H1 (cell line): ENCODE measurements around the gene RAD51B. TPM values are rescaled to one million over a fixed set of nuclear protein-coding genes. Genes with fewer than 3 reads are reported as not detected.

ENCODE experiments used
- CREB1 ChIP-seq: IDR thresholded peaks from 2 replicates; pipeline ENCODE4 v1.6.1; 2012; ENCODE audit warnings: inconsistent platforms
- CTBP2 ChIP-seq: IDR thresholded peaks from 2 replicates; pipeline ENCODE4 v1.7.0; 2011; ENCODE audit warnings: borderline replicate concordance, mild to moderate bottlenecking, moderate library complexity, mixed read lengths, low read length; ENCODE audit not compliant: insufficient read depth, insufficient read length
- GABPA ChIP-seq: IDR thresholded peaks from 2 replicates; pipeline ENCODE4 v1.6.1; 2011; ENCODE audit warnings: mild to moderate bottlenecking, low read length, moderate library complexity, borderline replicate concordance; ENCODE audit not compliant: insufficient read depth
- NRF1 ChIP-seq: IDR thresholded peaks from 2 replicates; pipeline ENCODE4 v1.6.1; 2011; ENCODE audit warnings: mild to moderate bottlenecking, low read depth, low read length, improper control_type of control experiment
- POU5F1 ChIP-seq: IDR thresholded peaks from 2 replicates; pipeline ENCODE4 v1.6.1; 2011; ENCODE audit warnings: low read depth, mild to moderate bottlenecking, low read length, moderate library complexity
- RXRA ChIP-seq: IDR thresholded peaks from 2 replicates; pipeline ENCODE4 v1.6.1; 2011; ENCODE audit warnings: low read depth, mild to moderate bottlenecking, low read length, moderate library complexity; ENCODE audit not compliant: insufficient read depth
- TAF1 ChIP-seq: IDR thresholded peaks from 2 replicates; pipeline ENCODE4 v1.6.1; 2011; ENCODE audit warnings: mild to moderate bottlenecking, low read depth, low read length
- TEAD4 ChIP-seq: IDR thresholded peaks from 2 replicates; pipeline ENCODE4 v1.6.1; 2012; ENCODE audit warnings: low read depth, low read length, inconsistent platforms, mixed read lengths
- polyA plus RNA-seq, 7 experiments: library from polyadenylated mRNA; depleted of rRNA in 3 of 7; stranded (reverse) in 5 of 7; unstranded in 2 of 7; fragments of >200 nt in 5 of 7; fragments of 200-250 nt in 2 of 7; gene quantifications; 1 replicate in 5 of 7; 2 replicates in 1 of 7; 4 replicates in 1 of 7; pipeline versions ENCODE4 v1.2.1 to v1.2.3, GENCODE V29; 2011 to 2013; ENCODE audit warnings: missing spikeins in 2 of 7, mixed read lengths in 2 of 7
- total RNA-seq: library from RNA; stranded (reverse); fragmentation: NEBNext Ultra II Directional; extraction: Animal tissue kit (Norgen Biotek cat#: 25700); gene quantifications from 2 replicates; pipeline ENCODE4 v1.2.1, GENCODE V29; 2021
- TF ChIP-seq, protein P1 (sequence below): fragments of 300-600 bp; sonication (generic); IDR thresholded peaks from 2 replicates; pipeline ENCODE4 v1.7.1; 2012; ENCODE audit warnings: low read length, moderate library complexity, mild to moderate bottlenecking, inconsistent platforms; ENCODE audit not compliant: insufficient replicate concordance
- TF ChIP-seq, protein P2 (sequence below): IDR thresholded peaks from 2 replicates; pipeline ENCODE4 v1.6.1; 2011; ENCODE audit warnings: low read depth, mild to moderate bottlenecking, low read length; ENCODE audit not compliant: insufficient read depth

Gene RAD51B
- total and polyA plus RNA-seq, 2 of the 8 experiments (the other 6 are each of a cell fraction or from before 2014, with no cell fraction given) = 3.9 to 14.9 TPM

DNA sequence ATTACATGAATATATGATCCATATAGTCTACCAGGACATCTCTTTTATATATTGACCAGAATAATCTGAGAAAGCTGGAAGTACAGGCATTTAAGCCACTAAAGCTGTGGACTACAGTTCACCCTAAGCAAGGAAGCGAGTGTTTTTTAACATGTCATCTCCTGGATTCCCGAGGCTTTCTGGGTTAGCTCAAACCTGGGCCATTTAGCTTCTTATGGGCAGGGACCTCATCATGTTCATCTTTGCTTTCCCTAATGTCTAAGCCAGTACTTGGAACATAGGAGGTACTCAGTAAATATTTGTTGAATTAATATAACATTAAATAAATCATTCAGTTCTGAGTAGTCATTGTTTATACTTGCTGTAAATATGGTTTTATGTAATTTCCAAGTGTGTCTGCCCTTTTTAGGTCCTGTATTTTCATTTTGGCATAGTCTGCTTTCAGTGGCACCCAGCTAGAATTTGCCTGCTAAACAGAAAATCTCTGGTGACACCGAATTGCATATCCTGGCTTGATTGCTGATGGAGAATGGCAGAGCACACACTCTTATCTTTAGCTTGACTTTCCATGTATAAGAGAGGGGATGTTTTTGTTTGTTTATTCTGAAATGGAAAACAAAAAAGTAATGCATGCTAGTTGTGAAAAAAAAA is 628.8 kb downstream of the RAD51B start (continued):
- TF ChIP-seq GABPA = no peak
- TF ChIP-seq NRF1 = no peak
- TF ChIP-seq CREB1 = no peak
- no peak for TF ChIP-seq CTBP2
- no peak for TF ChIP-seq RXRA
- TF ChIP-seq, protein P1, sequence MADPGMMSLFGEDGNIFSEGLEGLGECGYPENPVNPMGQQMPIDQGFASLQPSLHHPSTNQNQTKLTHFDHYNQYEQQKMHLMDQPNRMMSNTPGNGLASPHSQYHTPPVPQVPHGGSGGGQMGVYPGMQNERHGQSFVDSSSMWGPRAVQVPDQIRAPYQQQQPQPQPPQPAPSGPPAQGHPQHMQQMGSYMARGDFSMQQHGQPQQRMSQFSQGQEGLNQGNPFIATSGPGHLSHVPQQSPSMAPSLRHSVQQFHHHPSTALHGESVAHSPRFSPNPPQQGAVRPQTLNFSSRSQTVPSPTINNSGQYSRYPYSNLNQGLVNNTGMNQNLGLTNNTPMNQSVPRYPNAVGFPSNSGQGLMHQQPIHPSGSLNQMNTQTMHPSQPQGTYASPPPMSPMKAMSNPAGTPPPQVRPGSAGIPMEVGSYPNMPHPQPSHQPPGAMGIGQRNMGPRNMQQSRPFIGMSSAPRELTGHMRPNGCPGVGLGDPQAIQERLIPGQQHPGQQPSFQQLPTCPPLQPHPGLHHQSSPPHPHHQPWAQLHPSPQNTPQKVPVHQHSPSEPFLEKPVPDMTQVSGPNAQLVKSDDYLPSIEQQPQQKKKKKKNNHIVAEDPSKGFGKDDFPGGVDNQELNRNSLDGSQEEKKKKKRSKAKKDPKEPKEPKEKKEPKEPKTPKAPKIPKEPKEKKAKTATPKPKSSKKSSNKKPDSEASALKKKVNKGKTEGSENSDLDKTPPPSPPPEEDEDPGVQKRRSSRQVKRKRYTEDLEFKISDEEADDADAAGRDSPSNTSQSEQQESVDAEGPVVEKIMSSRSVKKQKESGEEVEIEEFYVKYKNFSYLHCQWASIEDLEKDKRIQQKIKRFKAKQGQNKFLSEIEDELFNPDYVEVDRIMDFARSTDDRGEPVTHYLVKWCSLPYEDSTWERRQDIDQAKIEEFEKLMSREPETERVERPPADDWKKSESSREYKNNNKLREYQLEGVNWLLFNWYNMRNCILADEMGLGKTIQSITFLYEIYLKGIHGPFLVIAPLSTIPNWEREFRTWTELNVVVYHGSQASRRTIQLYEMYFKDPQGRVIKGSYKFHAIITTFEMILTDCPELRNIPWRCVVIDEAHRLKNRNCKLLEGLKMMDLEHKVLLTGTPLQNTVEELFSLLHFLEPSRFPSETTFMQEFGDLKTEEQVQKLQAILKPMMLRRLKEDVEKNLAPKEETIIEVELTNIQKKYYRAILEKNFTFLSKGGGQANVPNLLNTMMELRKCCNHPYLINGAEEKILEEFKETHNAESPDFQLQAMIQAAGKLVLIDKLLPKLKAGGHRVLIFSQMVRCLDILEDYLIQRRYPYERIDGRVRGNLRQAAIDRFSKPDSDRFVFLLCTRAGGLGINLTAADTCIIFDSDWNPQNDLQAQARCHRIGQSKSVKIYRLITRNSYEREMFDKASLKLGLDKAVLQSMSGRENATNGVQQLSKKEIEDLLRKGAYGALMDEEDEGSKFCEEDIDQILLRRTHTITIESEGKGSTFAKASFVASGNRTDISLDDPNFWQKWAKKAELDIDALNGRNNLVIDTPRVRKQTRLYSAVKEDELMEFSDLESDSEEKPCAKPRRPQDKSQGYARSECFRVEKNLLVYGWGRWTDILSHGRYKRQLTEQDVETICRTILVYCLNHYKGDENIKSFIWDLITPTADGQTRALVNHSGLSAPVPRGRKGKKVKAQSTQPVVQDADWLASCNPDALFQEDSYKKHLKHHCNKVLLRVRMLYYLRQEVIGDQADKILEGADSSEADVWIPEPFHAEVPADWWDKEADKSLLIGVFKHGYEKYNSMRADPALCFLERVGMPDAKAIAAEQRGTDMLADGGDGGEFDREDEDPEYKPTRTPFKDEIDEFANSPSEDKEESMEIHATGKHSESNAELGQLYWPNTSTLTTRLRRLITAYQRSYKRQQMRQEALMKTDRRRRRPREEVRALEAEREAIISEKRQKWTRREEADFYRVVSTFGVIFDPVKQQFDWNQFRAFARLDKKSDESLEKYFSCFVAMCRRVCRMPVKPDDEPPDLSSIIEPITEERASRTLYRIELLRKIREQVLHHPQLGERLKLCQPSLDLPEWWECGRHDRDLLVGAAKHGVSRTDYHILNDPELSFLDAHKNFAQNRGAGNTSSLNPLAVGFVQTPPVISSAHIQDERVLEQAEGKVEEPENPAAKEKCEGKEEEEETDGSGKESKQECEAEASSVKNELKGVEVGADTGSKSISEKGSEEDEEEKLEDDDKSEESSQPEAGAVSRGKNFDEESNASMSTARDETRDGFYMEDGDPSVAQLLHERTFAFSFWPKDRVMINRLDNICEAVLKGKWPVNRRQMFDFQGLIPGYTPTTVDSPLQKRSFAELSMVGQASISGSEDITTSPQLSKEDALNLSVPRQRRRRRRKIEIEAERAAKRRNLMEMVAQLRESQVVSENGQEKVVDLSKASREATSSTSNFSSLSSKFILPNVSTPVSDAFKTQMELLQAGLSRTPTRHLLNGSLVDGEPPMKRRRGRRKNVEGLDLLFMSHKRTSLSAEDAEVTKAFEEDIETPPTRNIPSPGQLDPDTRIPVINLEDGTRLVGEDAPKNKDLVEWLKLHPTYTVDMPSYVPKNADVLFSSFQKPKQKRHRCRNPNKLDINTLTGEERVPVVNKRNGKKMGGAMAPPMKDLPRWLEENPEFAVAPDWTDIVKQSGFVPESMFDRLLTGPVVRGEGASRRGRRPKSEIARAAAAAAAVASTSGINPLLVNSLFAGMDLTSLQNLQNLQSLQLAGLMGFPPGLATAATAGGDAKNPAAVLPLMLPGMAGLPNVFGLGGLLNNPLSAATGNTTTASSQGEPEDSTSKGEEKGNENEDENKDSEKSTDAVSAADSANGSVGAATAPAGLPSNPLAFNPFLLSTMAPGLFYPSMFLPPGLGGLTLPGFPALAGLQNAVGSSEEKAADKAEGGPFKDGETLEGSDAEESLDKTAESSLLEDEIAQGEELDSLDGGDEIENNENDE = no peak
- TF ChIP-seq TAF1 = no peak
- TF ChIP-seq, protein P2, sequence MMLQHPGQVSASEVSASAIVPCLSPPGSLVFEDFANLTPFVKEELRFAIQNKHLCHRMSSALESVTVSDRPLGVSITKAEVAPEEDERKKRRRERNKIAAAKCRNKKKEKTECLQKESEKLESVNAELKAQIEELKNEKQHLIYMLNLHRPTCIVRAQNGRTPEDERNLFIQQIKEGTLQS = no peak
- no peak for TF ChIP-seq POU5F1
- TF ChIP-seq TEAD4 = no peak
